ENCODE measurements around the gene HSP90AB1.

HSP90AB1 gene

DNA sequence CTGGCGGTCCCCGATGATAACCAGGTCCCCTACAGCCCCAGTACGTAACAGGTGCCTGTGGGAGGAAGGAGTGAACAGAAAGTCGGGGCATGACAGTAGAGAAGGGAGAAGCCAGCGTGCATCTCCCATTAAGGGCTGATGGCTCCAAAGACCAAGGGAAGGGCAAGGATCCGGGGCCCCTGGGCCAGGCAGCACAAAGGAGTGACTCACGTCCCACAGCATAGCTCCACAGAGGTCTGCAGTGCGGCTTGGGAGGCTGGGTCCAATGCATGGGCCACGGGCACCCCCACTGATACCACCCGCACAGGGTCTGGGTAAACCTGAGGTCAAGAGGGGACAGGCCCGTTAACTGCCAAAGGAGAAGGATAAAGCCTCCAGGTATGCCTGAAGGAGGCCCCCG, 56.0 kb downstream of the HSP90AB1 start:
- H3K27ac ChIP-seq: no peak overlapping the region
- DNase-seq (ENCODE audit: low read depth, low spot score): no peak

Measured in epithelial cell of prostate (primary cell).